ENCODE results near the gene USH1G.

Gene USH1G

DNA sequence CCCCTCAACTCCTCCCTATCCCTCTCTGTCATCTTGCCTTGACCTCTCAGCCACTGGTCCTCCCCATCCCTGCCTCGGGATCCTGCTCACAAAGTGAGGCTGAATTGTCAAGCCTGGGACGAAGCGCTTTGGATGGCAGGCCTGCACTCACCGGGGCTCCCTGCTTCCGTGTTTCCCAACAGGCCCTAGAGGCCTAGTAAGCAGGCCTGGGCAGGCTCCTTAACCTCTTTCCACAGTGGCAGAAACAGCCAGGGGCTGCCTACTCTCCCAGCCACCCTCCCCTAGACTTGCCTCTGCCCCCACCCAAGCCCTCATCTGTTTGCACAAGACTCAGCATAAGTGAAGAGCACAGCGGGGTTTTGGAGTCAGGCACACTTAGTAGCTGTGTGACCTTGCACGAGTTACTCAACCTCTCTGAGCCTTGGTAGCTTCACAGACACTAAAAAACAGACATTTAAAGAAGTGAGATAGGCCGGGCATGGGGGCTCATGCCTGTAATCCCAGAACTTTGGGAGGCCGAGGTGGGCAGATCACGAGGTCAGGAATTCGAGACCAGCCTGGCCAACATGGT lies 24.6 kb downstream of the USH1G start:
- Histone ChIP-seq H3K36me3 (no peaks in the 10 kb centered on the region), H3K27me3 (ENCODE audit: insufficient read depth, low read depth, severe bottlenecking) (peaks cover under 1% of the 10 kb centered on the region), H3K4me3 (ENCODE audit: low read depth, low read length) (no peak overlapping the region), H3K9me3 (ENCODE audit: severe bottlenecking) (no peaks in the 10 kb centered on the region), H3K27ac (no peak overlapping the region)
- no peak for DNase-seq
- TF ChIP-seq CTCF (IDR thresholded peaks at IDR 0.05; ENCODE audit: low read depth, low read length): no peak

DNA sequence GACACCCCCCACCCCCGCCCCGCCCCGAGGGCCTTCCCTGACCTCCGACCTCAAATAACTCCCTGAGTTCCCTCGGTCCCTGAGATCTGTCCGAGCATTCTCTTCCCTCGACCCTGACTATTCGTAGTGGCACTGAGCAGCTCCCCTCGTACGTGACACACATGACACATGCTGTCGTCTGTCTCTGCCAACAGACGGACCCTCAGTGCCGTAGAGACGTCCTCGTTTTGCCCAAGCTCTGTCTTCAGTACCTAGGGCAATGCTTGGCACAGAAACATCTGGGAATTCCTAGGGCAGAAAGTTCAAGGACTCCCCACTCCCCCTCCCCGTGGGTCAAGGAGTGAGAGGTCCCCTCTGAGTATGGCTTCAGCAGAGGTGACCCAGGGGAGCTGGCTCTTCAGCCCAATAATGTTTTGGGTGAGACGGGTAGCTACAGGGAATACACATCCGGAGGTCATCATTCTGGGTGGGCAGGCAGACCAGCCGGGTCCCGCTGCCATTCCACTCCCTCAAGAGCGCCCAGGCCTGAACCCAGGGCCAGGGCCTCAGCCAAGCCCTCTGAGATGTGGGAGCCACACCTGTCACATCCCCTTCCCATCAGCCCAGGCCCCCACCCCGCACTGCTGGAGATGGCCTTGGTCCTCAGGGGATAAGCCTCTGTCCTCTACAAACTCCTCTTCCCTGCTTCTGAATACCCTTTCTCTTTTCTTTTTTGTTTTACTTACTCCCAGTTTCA lies 29.0 kb downstream of the USH1G start:
- TF ChIP-seq CTCF (IDR thresholded peaks at IDR 0.05; ENCODE audit: low read depth, low read length): no peak
- Histone ChIP-seq H3K27me3 (ENCODE audit: insufficient read depth, low read depth, severe bottlenecking) (peaks cover 6% of the 10 kb centered on the region), H3K27ac (no peak overlapping the region), H3K9me3 (ENCODE audit: severe bottlenecking) (no peaks in the 10 kb centered on the region), H3K36me3 (no peaks in the 10 kb centered on the region), H3K4me3 (ENCODE audit: low read depth, low read length) (no peak overlapping the region)
- no peak for DNase-seq

DNA sequence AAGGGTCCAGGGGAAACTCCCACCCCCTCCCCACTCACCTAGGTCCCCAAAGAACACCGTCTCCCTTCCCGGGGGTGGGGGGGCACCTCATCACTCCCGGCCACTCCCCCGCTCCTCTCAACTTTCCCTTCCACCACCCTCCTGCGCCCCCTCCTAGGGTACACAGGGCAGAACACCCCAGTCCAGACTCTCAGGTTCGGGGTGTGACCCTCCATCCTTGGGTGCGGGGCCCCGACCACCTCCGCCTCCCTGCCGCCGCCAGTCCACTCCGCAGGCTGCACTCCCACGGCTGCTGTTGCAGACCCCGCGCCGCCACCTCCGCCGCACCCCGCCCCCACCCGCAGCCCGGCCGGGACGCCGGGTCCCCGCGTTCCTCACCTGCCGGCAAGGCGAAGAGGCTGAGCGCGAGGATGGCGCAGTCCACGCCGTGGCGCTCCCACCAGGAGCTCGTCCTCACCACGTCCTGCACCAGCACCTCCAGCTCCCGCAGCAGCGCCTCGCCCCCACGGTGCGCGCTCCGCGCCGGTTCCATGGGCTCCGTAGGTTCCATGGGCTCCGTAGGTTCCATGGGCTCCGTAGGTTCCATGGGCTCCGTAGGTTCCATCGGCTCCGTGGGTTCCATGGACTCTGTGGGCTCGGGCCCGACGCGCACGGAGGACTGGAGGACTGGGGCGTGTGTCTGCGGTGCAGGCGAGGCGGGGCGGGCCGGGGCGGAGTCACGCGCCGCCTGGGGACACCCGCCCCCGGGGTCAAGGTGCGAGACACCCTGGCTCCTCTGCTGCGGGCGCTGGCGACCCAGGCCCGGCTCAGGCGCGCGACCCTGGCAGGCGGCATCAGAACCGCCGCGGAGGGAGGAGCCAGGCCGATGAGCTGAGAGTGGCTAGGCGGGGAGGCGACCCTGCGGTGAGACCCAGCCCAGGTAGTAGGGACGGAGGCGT lies 29.8 kb downstream of the USH1G start, which contains the start of gene FADS6:
Gene FADS6 (minus strand): TSS at position 660 of the 938 bp plus-strand sequence. CDS start 38 bp downstream, at position 622.
- Histone ChIP-seq H3K9me3 (ENCODE audit: severe bottlenecking) (no peaks in the 10 kb centered on the region), H3K27me3 (ENCODE audit: insufficient read depth, low read depth, severe bottlenecking) (peaks cover 6% of the 10 kb centered on the region), H3K36me3 (no peaks in the 10 kb centered on the region), H3K27ac (no peak within 1 kb of the TSS), H3K4me3 (ENCODE audit: low read depth, low read length) (peak within 1 kb of the TSS; percentile 42)
- TF ChIP-seq CTCF (IDR thresholded peaks at IDR 0.05; ENCODE audit: low read depth, low read length): no peak
- DNase-seq: no peak

DNA sequence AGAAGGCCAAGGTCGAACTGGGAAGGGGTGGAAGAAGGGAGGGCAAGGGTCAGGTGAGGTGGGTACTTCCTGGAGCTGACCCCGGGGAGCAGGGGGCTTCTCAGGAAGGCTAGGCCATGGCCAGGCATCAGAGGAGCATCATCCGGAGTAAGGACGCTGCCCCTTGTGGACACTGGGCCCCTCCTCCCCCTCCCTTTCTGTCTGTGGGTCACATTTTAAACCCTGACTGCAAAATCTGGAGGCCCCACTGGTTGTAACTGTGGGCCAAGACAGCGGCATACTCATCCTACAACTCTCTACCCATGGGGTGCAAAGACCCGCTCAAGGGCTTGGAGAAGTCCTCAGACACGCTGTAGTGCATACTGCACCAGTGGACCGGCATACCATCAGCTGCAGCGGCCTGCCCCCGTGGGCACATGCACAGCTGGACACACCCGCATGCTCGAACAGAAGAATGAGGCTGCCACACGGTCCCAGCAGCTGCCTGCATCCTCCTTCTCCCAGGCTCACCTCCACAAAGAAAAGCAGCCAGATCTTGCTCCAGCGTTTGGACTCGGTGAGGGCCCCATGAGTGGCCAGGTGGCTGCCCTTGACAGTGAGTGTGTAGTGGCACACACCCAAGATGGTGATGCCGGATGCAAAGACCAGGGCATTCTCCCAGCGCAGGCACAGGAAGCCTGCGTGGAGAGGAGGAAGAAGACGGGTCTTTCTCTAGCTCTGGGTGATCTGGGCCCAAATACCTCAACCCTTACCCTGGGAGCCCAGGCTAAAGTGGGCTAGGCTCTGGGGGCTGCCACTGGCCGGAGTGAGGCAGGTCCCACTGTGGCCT lies 30.8 kb downstream of the USH1G start:
- H3K36me3 ChIP-seq: no peaks in the 10 kb centered on the region
- TF ChIP-seq CTCF (IDR thresholded peaks at IDR 0.05; ENCODE audit: low read depth, low read length): peak; percentile 62
- H3K4me3 ChIP-seq (ENCODE audit: low read depth, low read length): no peak overlapping the region
- H3K27ac ChIP-seq: no peak overlapping the region
- peak; percentile 31 for DNase-seq
- H3K9me3 ChIP-seq (ENCODE audit: severe bottlenecking): no peaks in the 10 kb centered on the region
- peaks cover 6% of the 10 kb centered on the region for H3K27me3 ChIP-seq (ENCODE audit: insufficient read depth, low read depth, severe bottlenecking)

- H3K4me3 ChIP-seq (ENCODE audit: low read depth, low read length): no peak overlapping the region
- no peak overlapping the region for H3K27ac ChIP-seq
- TF ChIP-seq CTCF (IDR thresholded peaks at IDR 0.05; ENCODE audit: low read depth, low read length): no peak
- no peaks in the 10 kb centered on the region for H3K9me3 ChIP-seq (ENCODE audit: severe bottlenecking)
- no peaks in the 10 kb centered on the region for H3K36me3 ChIP-seq
- DNase-seq: no peak
- H3K27me3 ChIP-seq (ENCODE audit: insufficient read depth, low read depth, severe bottlenecking): peaks cover 6% of the 10 kb centered on the region
Measured at GRCh38 chr17:74890554-74890953, 32.5 kb downstream of the USH1G start.

Data from WERI-Rb-1 (cell line).